Aorta (tissue), 5 donors: ENCODE results near the gene SLC8A2. TPM values are rescaled to one million over a fixed set of nuclear protein-coding genes. Genes with fewer than 3 reads are reported as not detected.
A peak's percentile ranks its signal among the peaks of the same experiment; 100 is the strongest.

Experiments
- ATAC-seq: fragments of 200-7000 bp; cut with Tn5 transposase; one replicate; pipeline ENCODE4 v1.9.1; 2022; ENCODE audit warnings: moderate library complexity; ENCODE audit not compliant: low FRiP score
- DNase-seq, 2 donors: peaks; one replicate each; pipeline ENCODE4 v3.0.0-alpha.2; 2020
- H3K27ac ChIP-seq, 2 donors: one replicate each; pipeline ENCODE4 v1.5.1; 2013; ENCODE audit warnings: low read length in 2 of 2, mild to moderate bottlenecking in 2 of 2, moderate library complexity in 2 of 2, control low read depth in 1 of 2, inconsistent platforms in 1 of 2, low read depth in 1 of 2
- H3K27me3 ChIP-seq, 2 donors: one replicate each; pipeline ENCODE4 v1.6.1; 2013; ENCODE audit warnings: control low read depth in 1 of 2, low read length in 1 of 2, mild to moderate bottlenecking in 1 of 2, moderate library complexity in 1 of 2; ENCODE audit not compliant: insufficient read depth in 2 of 2, control insufficient read depth in 1 of 2
- H3K36me3 ChIP-seq, 2 donors: one replicate each; pipeline ENCODE4 v1.6.1; 2013; ENCODE audit warnings: control low read depth in 1 of 2, low read length in 1 of 2, mild to moderate bottlenecking in 1 of 2; ENCODE audit not compliant: insufficient read depth in 2 of 2, control insufficient read depth in 1 of 2
- H3K4me1 ChIP-seq, 2 donors: one replicate each; pipeline ENCODE4 v1.6.1; 2013; ENCODE audit warnings: low read length in 2 of 2, control low read depth in 1 of 2, mild to moderate bottlenecking in 1 of 2, moderate library complexity in 1 of 2; ENCODE audit not compliant: insufficient read depth in 2 of 2, control insufficient read depth in 1 of 2
- H3K4me3 ChIP-seq, 2 donors: one replicate each; pipeline ENCODE4 v1.5.1; 2013; ENCODE audit warnings: low read length in 2 of 2, control low read depth in 1 of 2, mild to moderate bottlenecking in 1 of 2
- H3K9me3 ChIP-seq: one replicate; pipeline ENCODE4 v1.6.1; 2013; ENCODE audit warnings: mild to moderate bottlenecking, low read length; ENCODE audit not compliant: control insufficient read depth
- WGBS, 2 donors: extraction: QIAGEN DNeasy Blood & Tissue Kit; methylation state at CpG; one replicate each; pipeline ENCODE4 v1.1.7; 2013; 5-methylcytosine and 5-hydroxymethylcytosine counted together
- intact Hi-C, 2 donors: fragments of 100-400 bp; cut with DNase I; formaldehyde crosslinking; loops; one replicate each; pipeline versions ENCODE4 v1.14.2 to v1.15.0; 2022
- polyA plus RNA-seq, 2 donors: library from polyadenylated mRNA; stranded (reverse); fragments of 200-250 nt; gene quantifications; one replicate each; pipeline ENCODE4 v1.2.3, GENCODE V29; 2013
- total RNA-seq, 2 donors: library from RNA; stranded (reverse); fragmentation: NEBNext Ultra II Directional; extraction: Animal tissue kit (Norgen Biotek cat#: 25700); gene quantifications; one replicate each; pipeline ENCODE4 v1.2.1, GENCODE V29; 2021
- donor health status: healthy with polysubstance abuse.
- donor health status: Bipolar disorder and iron deficiency.
- donor health status: DM: no; HTN: no; CAD: no.
- donor health status: DM: no; HTN: no; CAD: no.
- donor health status: DM: yes; HTN: yes; CAD: no.

SLC8A2 gene
- total and polyA plus RNA-seq, 4 donors, result 0.23 to 0.72 TPM; not detected in 2

DNA sequence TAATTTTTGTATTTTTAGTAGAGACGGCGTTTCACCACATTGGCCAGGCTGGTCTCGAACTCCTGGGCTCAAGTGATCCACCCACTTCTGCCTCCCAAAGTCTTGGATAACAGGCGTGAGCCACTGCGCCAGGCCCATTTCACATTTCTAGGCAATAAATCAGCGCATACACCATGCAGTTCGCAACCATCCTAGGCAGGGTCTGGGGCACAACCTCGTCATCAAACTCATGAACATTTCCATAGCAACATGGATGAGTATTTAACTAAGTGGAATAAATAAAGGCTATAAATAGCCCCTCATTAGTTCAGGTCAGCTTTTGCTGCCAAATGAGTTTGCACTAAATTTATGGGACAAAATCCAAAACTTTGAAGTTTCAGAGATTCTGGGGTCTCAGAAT lies 60.6 kb downstream of the SLC8A2 start:
- DNase-seq, result no peak
- WGBS, 2 donors, result 80 to 86% methylated on average over 8 of the region's 8 CpGs
- intact Hi-C loops, result no loop called here
- H3K36me3 ChIP-seq, result no peaks in the 10 kb centered on the region
- H3K4me1 ChIP-seq, result no peaks in the 10 kb centered on the region
- ATAC-seq, result no peak
- no peaks in the 10 kb centered on the region for H3K27me3 ChIP-seq
- no peak overlapping the region for H3K4me3 ChIP-seq
- no peaks in the 10 kb centered on the region for H3K9me3 ChIP-seq
- no peak overlapping the region for H3K27ac ChIP-seq

DNA sequence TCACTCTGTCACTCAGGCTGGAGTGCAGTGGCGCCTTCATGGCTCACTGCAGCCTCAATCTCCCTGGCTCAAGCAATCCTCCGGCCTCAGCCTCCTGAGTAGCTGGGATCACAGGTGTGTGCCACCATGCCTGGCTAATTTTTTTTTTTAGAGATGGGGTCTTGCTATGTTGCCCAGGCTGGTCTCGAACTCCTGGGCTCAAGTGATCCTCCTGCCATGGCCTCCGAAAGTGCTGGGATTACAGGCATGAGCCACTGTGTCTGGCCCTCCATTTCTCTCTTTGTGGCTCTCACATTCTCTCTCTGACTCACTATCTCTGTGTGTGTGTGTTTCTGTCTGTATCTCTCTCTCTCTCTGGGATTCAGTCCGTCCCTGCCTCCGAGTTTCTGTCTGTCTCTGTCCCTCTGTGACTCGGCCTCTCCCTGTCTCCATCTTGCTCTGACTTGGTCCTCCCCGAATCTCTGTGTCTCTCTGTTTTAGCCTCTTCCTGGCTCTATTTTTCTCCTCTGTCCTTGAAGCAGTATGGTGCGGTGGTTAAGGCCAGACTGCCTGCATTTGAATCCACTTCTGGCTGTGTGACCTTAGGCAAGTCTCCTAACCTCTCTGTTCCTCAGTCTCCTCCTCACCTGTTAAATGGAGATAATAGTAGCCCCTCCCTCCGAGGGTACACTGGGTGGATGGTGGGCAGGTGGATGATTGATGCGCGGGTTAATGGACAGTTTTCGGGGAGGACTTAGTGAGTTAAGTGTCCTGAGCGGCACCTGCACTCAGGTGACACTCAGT lies 63.3 kb downstream of the SLC8A2 start:
- WGBS, 2 donors, result 92 to 95% methylated on average over 14 of the region's 14 CpGs
- intact Hi-C loops, result no loop called here
- no peak for ATAC-seq

GRCh38 chr19:47407417-47407774 lies 64.3 kb downstream of the SLC8A2 start:
- Histone ChIP-seq H3K4me3 (no peak overlapping the region), H3K9me3 (peaks cover 1% of the 10 kb centered on the region), H3K4me1 (no peaks in the 10 kb centered on the region), H3K36me3 (no peaks in the 10 kb centered on the region), H3K27ac (no peak overlapping the region), H3K27me3 (no peaks in the 10 kb centered on the region)
- WGBS, 2 donors, result 12 to 14% methylated on average over 14 of the region's 14 CpGs
- DNase-seq, result no peak
- no peak for ATAC-seq
- intact Hi-C loops, result no loop called here

More for the DNA sequence above, 63.3 kb downstream of the SLC8A2 start:
- H3K36me3 ChIP-seq, result no peaks in the 10 kb centered on the region
- H3K4me3 ChIP-seq, result no peak overlapping the region
- H3K4me1 ChIP-seq, result no peaks in the 10 kb centered on the region
- peaks cover 1% of the 10 kb centered on the region for H3K9me3 ChIP-seq
- DNase-seq, result no peak
- no peaks in the 10 kb centered on the region for H3K27me3 ChIP-seq
- H3K27ac ChIP-seq, result no peak overlapping the region

DNA sequence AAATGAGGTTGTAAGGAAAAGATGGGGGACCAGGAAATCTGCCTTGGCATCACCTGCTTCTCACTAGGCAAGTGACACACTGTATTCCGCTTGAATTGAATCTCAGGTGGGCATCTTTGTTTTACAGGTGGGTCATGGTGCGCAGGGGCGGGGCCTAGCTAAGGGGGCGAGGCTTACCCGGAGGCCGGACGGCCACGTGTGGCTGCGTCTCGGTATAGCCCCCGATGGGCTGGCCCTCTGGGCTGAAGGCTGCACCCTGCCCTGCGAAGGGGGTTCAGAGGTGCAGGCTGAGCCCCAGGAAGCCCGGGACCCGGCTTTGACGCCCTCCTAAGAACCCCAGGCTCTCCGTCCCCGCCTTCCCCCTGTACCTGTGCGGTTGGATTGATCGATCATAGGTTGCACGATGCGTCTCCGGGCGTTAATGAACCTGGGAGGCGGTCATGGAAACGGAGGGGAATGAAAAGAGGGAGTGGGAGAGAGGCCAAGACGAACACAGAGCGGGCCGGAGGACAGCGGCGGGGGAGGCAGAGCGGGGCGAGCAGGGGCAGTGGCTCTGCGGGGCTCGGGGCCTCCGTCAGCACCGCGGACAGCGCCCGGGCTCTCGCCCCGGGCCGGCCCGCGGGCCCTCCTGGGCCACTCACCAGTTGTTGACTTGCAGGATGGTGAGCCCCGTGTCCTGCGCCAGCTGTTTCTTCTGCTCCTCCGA lies 64.8 kb downstream of the SLC8A2 start:
- H3K27me3 ChIP-seq, result no peaks in the 10 kb centered on the region

GRCh38 chr19:47405854-47406417 lies 65.8 kb downstream of the SLC8A2 start:
- Histone ChIP-seq H3K27ac (no peak overlapping the region), H3K27me3 (no peaks in the 10 kb centered on the region), H3K9me3 (peaks cover 1% of the 10 kb centered on the region), H3K4me3 (no peak overlapping the region), H3K36me3 (no peaks in the 10 kb centered on the region), H3K4me1 (no peaks in the 10 kb centered on the region)
- DNase-seq (no peak), ATAC-seq (no peak)
- intact Hi-C loops, result no loop called here
- 94% methylated on average over 5 of the region's 5 CpGs for WGBS, 2 donors

More for the DNA sequence above, 64.8 kb downstream of the SLC8A2 start:
- DNase-seq (no peak), ATAC-seq (peak; percentile 16)
- Histone ChIP-seq H3K36me3 (no peaks in the 10 kb centered on the region), H3K4me3 (no peak overlapping the region), H3K27ac (no peak overlapping the region), H3K9me3 (peaks cover 1% of the 10 kb centered on the region), H3K4me1 (no peaks in the 10 kb centered on the region)
- intact Hi-C loops, result no loop called here
- 7 to 13% methylated on average over 46 to 47 of the region's 47 CpGs for WGBS, 2 donors

DNA sequence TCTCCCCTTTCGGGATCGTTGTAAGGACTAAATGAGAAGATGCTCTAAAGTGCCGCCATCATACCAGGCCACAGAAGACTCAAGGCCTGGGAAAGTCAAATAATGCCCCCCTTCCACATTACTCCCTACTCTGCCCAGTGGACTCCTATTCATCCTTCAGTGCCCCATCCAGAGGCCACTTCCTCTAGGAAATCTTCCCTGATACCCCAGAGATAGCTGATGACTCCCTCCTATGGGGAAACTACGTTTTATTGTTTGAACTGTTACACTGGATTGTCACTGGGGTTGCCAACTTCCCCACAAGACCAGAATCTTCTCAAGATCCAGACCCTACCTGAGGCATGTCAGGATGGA lies 66.5 kb downstream of the SLC8A2 start:
- Histone ChIP-seq H3K27ac (no peak overlapping the region), H3K4me1 (no peaks in the 10 kb centered on the region), H3K27me3 (no peaks in the 10 kb centered on the region), H3K4me3 (no peak overlapping the region), H3K36me3 (no peaks in the 10 kb centered on the region), H3K9me3 (peaks cover 1% of the 10 kb centered on the region)
- intact Hi-C loops, result no loop called here
- ATAC-seq, result no peak
- DNase-seq, result no peak
- 92% methylated on average over 4 of the region's 4 CpGs for WGBS, 2 donors

GRCh38 chr19:47404334-47405196 lies 67.1 kb downstream of the SLC8A2 start:
- ATAC-seq, result no peak
- Histone ChIP-seq H3K4me1 (no peaks in the 10 kb centered on the region), H3K4me3 (no peak overlapping the region), H3K36me3 (no peaks in the 10 kb centered on the region), H3K9me3 (peaks cover 1% of the 10 kb centered on the region), H3K27ac (no peak overlapping the region), H3K27me3 (no peaks in the 10 kb centered on the region)
- 76 to 80% methylated on average over 9 of the region's 9 CpGs for WGBS, 2 donors
- intact Hi-C loops, result no loop called here
- DNase-seq, result no peak

- intact Hi-C loops, result no loop called here
- Histone ChIP-seq H3K9me3 (peaks cover 1% of the 10 kb centered on the region), H3K27ac (no peak overlapping the region), H3K4me1 (no peaks in the 10 kb centered on the region), H3K27me3 (no peaks in the 10 kb centered on the region), H3K4me3 (no peak overlapping the region), H3K36me3 (no peaks in the 10 kb centered on the region)
- DNase-seq (no peak), ATAC-seq (no peak)
- 78 to 83% methylated on average over 16 of the region's 16 CpGs for WGBS, 2 donors
Observed at GRCh38 chr19:47402504-47402903, 69.2 kb downstream of the SLC8A2 start.
